ES-I3 (cell line): Measurements from ENCODE around the gene CTNND2.

Experiments
- H3K36me3 ChIP-seq: 2 replicates; pipeline ENCODE4 v1.6.1; 2013; ENCODE audit warnings: mild to moderate bottlenecking, low read length, control low read depth, moderate library complexity; ENCODE audit not compliant: insufficient read depth
- H3K4me1 ChIP-seq: 2 replicates; pipeline ENCODE4 v1.6.1; 2013; ENCODE audit warnings: mild to moderate bottlenecking, control low read depth, low read length; ENCODE audit not compliant: insufficient read depth
- H3K9ac ChIP-seq: 2 replicates; pipeline ENCODE4 v1.6.1; 2013; ENCODE audit warnings: low read depth, mild to moderate bottlenecking, low read length, moderate library complexity
- H3K9me3 ChIP-seq: 2 replicates; pipeline ENCODE4 v1.6.1; 2013; ENCODE audit warnings: mild to moderate bottlenecking, low read length, moderate library complexity; ENCODE audit not compliant: control insufficient read depth, insufficient read depth

CTNND2 gene

DNA sequence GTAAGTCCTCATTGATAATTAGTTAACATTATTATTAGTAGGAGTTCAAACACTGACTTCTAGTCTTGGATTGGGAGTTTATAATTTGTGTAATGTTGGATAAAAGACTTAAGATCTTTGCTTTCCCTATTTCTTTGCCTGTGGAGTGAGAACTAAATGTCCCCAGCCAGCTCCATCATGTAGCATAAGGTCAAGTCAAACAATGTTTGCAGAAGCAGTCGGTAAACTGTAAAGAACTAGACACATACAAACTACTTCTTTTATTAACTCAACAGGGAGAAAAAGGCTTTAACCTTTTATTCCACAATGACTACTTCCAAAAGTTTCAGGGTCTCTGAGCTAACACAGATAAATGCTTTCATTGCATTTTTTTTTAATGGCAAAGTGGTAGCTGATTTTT is 192.3 kb downstream of the CTNND2 start:
- H3K9ac ChIP-seq: no peak overlapping the region
- H3K9me3 ChIP-seq: no peaks in the 10 kb centered on the region
- no peaks in the 10 kb centered on the region for H3K36me3 ChIP-seq
- no peaks in the 10 kb centered on the region; the same call in 1 of the 2 replicates for H3K4me1 ChIP-seq

- Histone ChIP-seq H3K9ac (no peak overlapping the region), H3K9me3 (no peaks in the 10 kb centered on the region), H3K4me1 (no peaks in the 10 kb centered on the region), H3K36me3 (no peaks in the 10 kb centered on the region)
Measured at GRCh38 chr5:11709021-11709420, 195.2 kb downstream of the CTNND2 start.

GRCh38 chr5:11704916-11705315 is 199.3 kb downstream of the CTNND2 start:
- no peaks in the 10 kb centered on the region for H3K9me3 ChIP-seq

GRCh38 chr5:11700391-11700790 is 203.9 kb downstream of the CTNND2 start:
- H3K36me3 ChIP-seq: no peaks in the 10 kb centered on the region
- H3K9me3 ChIP-seq: no peaks in the 10 kb centered on the region
- H3K4me1 ChIP-seq: no peaks in the 10 kb centered on the region
- H3K9ac ChIP-seq: no peak overlapping the region

More at GRCh38 chr5:11704916-11705315, 199.3 kb downstream of the CTNND2 start:
- Histone ChIP-seq H3K9ac (no peak overlapping the region), H3K4me1 (no peaks in the 10 kb centered on the region), H3K36me3 (no peaks in the 10 kb centered on the region)

DNA sequence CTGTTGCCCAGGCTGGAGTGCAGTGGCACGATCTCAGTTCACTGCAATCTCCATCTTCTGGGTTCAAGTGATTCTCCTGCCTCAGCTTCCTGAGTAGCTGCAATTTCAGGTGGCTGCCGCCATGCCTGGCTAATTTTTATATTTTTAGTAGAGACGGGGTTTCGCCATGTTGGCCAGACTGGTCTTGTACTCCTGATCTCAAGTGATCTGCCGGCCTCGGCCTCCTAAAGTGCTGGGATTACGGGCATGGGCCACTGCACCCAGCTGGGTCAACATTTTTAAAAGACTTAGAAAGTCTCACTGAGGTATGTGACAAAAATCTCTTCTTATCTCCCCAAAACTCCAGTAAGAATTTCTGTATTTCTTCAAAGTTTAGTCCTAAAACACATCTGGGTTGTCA is 211.6 kb downstream of the CTNND2 start:
- Histone ChIP-seq H3K36me3 (no peaks in the 10 kb centered on the region), H3K9me3 (no peaks in the 10 kb centered on the region), H3K9ac (no peak overlapping the region), H3K4me1 (no peaks in the 10 kb centered on the region)

DNA sequence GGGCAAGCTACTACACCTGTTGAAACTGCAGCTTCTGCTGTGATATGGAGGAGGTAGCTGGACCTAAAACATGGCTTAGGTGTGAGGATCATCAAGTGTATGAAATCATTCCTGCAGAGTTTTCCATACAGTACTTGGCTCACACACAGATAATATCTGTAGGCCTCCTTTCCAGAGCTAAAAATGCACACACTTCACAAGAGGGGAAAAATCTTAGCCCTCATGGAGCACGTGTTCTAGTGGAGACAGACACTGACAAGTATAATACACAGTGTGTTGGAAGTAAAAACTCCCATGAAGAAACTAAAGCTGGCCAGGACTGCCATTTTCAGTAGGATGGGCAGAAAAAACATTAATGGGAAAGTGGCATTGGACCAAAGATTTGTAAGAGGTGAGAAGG is 216.7 kb downstream of the CTNND2 start:
- H3K4me1 ChIP-seq: no peaks in the 10 kb centered on the region

GRCh38 chr5:11684607-11685006 is 219.6 kb downstream of the CTNND2 start:
- Histone ChIP-seq H3K4me1 (no peaks in the 10 kb centered on the region; the same call in 1 of the 2 replicates), H3K36me3 (no peaks in the 10 kb centered on the region), H3K9me3 (no peaks in the 10 kb centered on the region), H3K9ac (no peak overlapping the region)

More for the DNA sequence above, 216.7 kb downstream of the CTNND2 start:
- H3K36me3 ChIP-seq: no peaks in the 10 kb centered on the region
- H3K9ac ChIP-seq: no peak overlapping the region
- H3K9me3 ChIP-seq: no peaks in the 10 kb centered on the region

GRCh38 chr5:11683666-11684065 is 220.6 kb downstream of the CTNND2 start:
- Histone ChIP-seq H3K36me3 (no peaks in the 10 kb centered on the region), H3K4me1 (no peaks in the 10 kb centered on the region; the same call in 1 of the 2 replicates)

GRCh38 chr5:11681796-11682195 is 222.4 kb downstream of the CTNND2 start:
- Histone ChIP-seq H3K9ac (no peak overlapping the region), H3K36me3 (no peaks in the 10 kb centered on the region)

More at GRCh38 chr5:11683666-11684065, 220.6 kb downstream of the CTNND2 start:
- Histone ChIP-seq H3K9me3 (no peaks in the 10 kb centered on the region), H3K9ac (no peak overlapping the region)

DNA sequence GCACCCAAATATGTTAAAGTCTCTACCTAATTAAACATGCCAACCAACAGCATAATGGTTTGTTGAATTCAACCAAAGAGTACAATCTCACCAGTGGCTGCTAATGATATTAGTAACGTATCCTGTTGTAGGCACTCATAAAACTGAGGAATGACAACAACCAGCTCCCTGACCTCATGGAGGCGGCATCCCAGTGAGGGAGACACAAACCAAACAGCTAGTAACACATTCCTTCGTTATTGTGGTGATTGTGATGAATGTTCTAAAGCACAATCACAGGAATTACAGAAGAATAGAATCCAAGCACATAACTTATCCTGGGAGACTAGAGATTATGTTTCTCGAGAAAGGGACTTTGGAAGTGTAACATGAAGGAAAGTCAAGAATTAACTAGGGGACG is 224.6 kb downstream of the CTNND2 start:
- Histone ChIP-seq H3K9me3 (no peaks in the 10 kb centered on the region), H3K4me1 (no peaks in the 10 kb centered on the region; the same call in 1 of the 2 replicates), H3K9ac (no peak overlapping the region), H3K36me3 (no peaks in the 10 kb centered on the region)

More at GRCh38 chr5:11681796-11682195, 222.4 kb downstream of the CTNND2 start:
- H3K4me1 ChIP-seq: no peaks in the 10 kb centered on the region; the same call in 1 of the 2 replicates
- H3K9me3 ChIP-seq: no peaks in the 10 kb centered on the region

DNA sequence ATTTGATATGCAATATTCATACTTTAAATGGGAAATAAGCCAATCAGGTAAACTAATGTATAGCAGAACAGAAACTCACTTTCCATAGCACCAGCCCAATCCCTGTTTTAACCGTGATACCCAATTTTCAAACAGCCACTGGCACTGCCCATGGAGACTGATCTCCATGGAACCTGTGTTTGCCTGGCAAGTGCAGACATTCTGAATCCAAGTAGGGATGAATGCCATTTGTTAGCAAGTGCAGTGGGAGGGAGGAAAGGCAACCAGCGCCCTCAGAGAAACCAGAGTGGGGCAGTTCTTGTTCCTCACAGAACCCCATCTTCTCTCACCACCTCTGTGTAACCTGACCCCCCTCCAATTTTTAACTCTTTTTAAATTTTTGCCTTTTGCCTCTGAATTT is 229.1 kb downstream of the CTNND2 start:
- Histone ChIP-seq H3K36me3 (no peaks in the 10 kb centered on the region), H3K9me3 (no peaks in the 10 kb centered on the region), H3K9ac (no peak overlapping the region), H3K4me1 (peaks cover 6% of the 10 kb centered on the region; the same call in 1 of the 2 replicates)

GRCh38 chr5:11672385-11673085 is 231.7 kb downstream of the CTNND2 start:
- Histone ChIP-seq H3K9ac (no peak overlapping the region), H3K9me3 (no peaks in the 10 kb centered on the region; the same call in 1 of the 2 replicates), H3K4me1 (peaks cover 6% of the 10 kb centered on the region; the same call in 1 of the 2 replicates), H3K36me3 (no peaks in the 10 kb centered on the region)

DNA sequence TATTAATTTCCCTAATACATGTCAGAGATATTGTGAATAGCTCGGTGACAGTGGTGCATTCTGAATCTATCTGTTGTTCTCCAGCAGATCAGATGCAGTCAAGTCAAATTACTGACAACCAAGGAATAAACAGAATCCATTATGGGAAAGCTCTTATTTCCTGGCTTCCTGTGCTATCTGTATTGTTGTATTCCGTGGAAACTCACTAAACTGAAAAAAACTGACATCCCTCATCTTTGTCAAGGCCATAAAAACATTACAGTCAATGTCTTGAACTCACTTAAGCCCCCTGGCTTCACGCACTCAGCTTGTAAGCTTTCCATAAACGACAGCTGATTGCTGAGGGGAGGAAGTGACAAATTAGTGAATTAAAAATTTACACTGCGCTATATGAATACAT is 245.9 kb downstream of the CTNND2 start:
- Histone ChIP-seq H3K36me3 (no peaks in the 10 kb centered on the region), H3K4me1 (no peaks in the 10 kb centered on the region), H3K9ac (no peak overlapping the region), H3K9me3 (no peaks in the 10 kb centered on the region)

DNA sequence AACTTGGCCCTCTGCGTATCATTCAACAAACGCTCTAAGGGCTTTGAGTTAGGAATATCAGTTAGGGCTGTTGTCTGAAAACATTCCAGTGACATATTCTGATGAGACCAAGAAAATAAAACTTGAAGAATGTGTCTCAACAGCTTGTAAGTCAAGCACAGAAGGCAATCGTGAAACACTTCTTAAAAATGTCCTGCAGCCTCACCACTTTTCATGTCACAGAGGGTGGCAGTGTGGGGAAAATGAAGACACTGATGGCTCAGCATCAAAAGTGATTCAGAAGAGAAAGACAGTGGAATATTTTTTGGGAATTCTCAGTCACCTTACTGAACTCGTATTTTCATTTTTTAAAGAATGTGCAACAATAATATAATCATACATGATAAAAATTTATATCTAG is 247.3 kb downstream of the CTNND2 start:
- no peaks in the 10 kb centered on the region for H3K4me1 ChIP-seq

DNA sequence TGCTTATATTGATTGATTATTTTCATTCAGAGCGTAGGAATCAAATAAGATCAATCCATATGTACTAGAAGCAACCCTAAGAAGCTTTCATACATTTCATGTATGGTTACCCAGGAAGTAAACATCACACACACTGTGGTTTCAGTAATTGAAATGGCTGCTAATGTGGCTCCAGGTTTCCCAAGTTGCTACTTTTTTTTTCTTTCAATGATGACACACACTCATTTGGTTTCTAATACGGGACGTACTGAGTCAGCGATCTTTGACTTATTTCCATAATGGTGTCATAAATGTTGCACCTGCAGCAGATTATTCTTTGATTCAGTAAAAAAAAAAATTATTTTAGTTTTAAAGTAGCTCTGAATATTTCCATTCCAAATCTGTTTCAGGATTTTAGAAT is 248.6 kb downstream of the CTNND2 start:
- Histone ChIP-seq H3K36me3 (no peaks in the 10 kb centered on the region), H3K9ac (no peak overlapping the region), H3K4me1 (peaks cover 4% of the 10 kb centered on the region; the same call in 1 of the 2 replicates), H3K9me3 (no peaks in the 10 kb centered on the region)

More for the DNA sequence above, 247.3 kb downstream of the CTNND2 start:
- Histone ChIP-seq H3K36me3 (no peaks in the 10 kb centered on the region), H3K9ac (no peak overlapping the region), H3K9me3 (no peaks in the 10 kb centered on the region)
